C4-2B (cell line): ENCODE measurements around the gene CST7.

Experiments used
- CTCF ChIP-seq: fragments of 450-650 bp; conservative IDR thresholded peaks from 2 replicates; pipeline ENCODE4 v1.5.1; 2017; ENCODE audit warnings: mild to moderate bottlenecking
- ZFX ChIP-seq: fragments of 450-650 bp; IDR thresholded peaks from 2 replicates; pipeline ENCODE4 v1.6.1; 2017

- TF ChIP-seq CTCF (no peak), ZFX (no peak)
These were observed 32.2 kb downstream of the CST7 start for GRCh38 chr20:24981282-24981681.
